Left colon (tissue), 2 donors: Measurements from ENCODE around the gene IPO13. TPM values are rescaled to one million over a fixed set of nuclear protein-coding genes. Genes with fewer than 3 reads are reported as not detected.

Source experiments
- ATAC-seq: fragments of 200-7000 bp; cut with Tn5 transposase; one replicate; pipeline ENCODE4 v1.9.1; 2020; ENCODE audit warnings: mild to moderate bottlenecking, moderate library complexity
- DNase-seq, 2 donors: peaks; one replicate each; pipeline ENCODE4 v3.0.0-alpha.2; 2020
- intact Hi-C, 2 donors: fragments of 100-400 bp; cut with DNase I in 1 of 2; cut with micrococcal nuclease in 1 of 2; formaldehyde crosslinking; loops; one replicate each; pipeline versions ENCODE4 v1.11.2 to v1.14.0; 2022; cut with DNase I, micrococcal nuclease
- total RNA-seq, 2 donors: library from RNA; stranded (reverse); fragmentation: NEBNext Ultra II Directional; extraction: Animal tissue kit (Norgen Biotek cat#: 25700); gene quantifications; one replicate each; pipeline ENCODE4 v1.2.1, GENCODE V29; 2021
- donor health status: DM: no; HTN: no; CAD: no.
- donor health status: DM: yes; HTN: yes; CAD: no.

IPO13 gene
- total RNA-seq, 2 donors from 2014 or later: 19.2 to 27.4 TPM

- ATAC-seq (no peak), DNase-seq (no peak)
- intact Hi-C loops: no loop called here
These were observed 21.7 kb downstream of the IPO13 start for GRCh38 chr1:43968348-43968948.

DNA sequence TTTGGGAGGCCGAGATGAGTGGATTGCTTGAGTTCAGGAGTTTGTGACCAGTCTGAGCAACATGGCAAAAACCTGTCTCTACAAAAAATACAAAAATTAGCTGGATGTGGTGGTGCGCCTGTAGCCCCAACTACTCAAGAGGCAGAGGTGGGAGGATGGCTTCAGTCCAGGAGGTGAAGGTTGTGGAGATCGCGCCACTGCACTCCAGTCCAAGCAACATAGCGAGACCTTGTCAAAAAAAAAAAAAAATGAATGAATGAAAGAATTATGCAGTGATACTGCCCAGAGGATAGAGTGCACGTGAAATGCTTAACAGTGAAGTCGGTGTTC, 22.6 kb downstream of the IPO13 start:
- no peak for DNase-seq
- intact Hi-C loops: no loop called here
- ATAC-seq: no peak

- DNase-seq: peak; percentile 96 to 98
- intact Hi-C loops: no loop called here
- ATAC-seq: peak; percentile 82
These were observed 23.2 kb downstream of the IPO13 start, which contains the start of gene DPH2 for GRCh38 chr1:43969746-43970466. Gene DPH2, plus strand, starts transcription at chr1:43970010. Its CDS starts 166 bp downstream, at chr1:43970176.

- DNase-seq: no peak
- intact Hi-C loops: no loop called here
- no peak for ATAC-seq
These were observed 23.8 kb downstream of the IPO13 start for GRCh38 chr1:43970502-43970901.

DNA sequence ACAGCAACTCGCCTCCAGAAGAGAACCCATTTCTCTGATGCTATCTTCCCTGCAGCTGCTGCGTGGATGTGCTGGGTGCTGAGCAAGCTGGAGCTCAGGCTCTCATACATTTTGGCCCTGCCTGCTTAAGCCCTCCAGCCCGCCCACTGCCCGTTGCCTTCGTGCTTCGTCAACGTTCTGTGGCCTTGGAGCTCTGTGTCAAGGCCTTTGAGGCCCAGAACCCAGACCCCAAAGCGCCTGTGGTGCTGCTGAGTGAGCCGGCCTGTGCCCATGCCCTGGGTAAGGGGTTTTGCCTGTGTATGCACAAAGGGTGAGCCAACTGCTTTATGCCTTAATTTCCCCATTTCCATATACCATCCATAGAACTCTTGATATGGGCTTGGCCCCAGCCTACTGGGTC, 24.2 kb downstream of the IPO13 start:
- ATAC-seq (no peak), DNase-seq (no peak)
- intact Hi-C loops: no loop called here

DNA sequence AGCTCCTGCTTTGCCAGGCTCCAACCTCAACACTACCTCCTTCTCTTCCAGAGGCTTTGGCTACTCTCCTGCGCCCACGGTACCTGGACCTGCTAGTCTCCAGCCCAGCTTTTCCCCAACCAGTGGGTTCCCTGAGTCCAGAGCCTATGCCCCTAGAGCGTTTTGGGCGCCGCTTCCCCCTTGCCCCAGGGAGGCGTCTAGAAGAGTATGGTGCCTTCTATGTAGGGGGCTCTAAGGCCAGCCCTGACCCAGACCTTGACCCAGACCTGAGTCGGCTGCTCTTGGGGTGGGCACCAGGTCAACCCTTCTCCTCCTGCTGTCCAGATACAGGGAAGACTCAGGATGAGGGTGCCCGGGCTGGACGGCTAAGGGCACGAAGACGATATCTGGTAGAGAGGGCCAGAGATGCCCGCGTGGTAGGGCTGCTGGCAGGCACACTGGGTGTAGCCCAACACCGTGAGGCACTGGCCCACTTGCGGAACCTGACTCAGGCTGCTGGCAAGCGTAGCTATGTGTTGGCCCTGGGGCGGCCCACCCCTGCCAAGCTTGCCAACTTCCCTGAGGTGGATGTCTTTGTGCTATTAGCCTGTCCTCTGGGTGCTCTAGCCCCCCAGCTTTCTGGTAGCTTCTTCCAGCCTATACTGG, 24.7 kb downstream of the IPO13 start:
- ATAC-seq (no peak), DNase-seq (no peak)
- intact Hi-C loops: no loop called here

GRCh38 chr1:43973981-43974442, 27.3 kb downstream of the IPO13 start:
- intact Hi-C loops: no loop called here
- ATAC-seq (peak; percentile 2), DNase-seq (no peak)

GRCh38 chr1:43974443-43975248, 27.9 kb downstream of the IPO13 start, which contains the start of gene ATP6V0B:
Gene ATP6V0B, plus strand, starts transcription at chr1:43974960. Its CDS starts 81 bp downstream, at chr1:43975041.
- DNase-seq (peak; percentile 96 to 99), ATAC-seq (peak; percentile 80)
- intact Hi-C loops: no loop called here

GRCh38 chr1:43975249-43975961, 28.7 kb downstream of the IPO13 start:
- DNase-seq (peak; percentile 79 to 80), ATAC-seq (peak; percentile 43)
- intact Hi-C loops: no loop called here

DNA sequence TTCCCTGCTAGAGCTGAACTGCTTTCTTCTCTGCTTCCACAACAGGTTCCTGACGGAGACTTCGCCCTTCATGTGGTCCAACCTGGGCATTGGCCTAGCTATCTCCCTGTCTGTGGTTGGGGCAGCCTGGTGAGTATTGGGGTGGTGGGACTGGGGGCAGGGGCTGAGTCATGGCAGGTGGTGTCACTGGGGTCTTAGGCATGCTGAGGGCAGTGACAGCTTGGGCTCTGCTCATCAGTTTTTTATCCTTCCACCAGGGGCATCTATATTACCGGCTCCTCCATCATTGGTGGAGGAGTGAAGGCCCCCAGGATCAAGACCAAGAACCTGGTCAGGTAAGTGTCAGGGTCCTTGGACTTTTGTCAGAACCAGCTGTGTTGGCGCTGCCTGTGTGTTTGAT, 29.3 kb downstream of the IPO13 start:
- no peak for ATAC-seq
- no peak for DNase-seq

GRCh38 chr1:43976890-43977289, 30.1 kb downstream of the IPO13 start:
- intact Hi-C loops: no loop called here
- ATAC-seq (no peak), DNase-seq (peak in 1 of 2 donors; percentile 2)

More for the DNA sequence above, 29.3 kb downstream of the IPO13 start:
- intact Hi-C loops: no loop called here

DNA sequence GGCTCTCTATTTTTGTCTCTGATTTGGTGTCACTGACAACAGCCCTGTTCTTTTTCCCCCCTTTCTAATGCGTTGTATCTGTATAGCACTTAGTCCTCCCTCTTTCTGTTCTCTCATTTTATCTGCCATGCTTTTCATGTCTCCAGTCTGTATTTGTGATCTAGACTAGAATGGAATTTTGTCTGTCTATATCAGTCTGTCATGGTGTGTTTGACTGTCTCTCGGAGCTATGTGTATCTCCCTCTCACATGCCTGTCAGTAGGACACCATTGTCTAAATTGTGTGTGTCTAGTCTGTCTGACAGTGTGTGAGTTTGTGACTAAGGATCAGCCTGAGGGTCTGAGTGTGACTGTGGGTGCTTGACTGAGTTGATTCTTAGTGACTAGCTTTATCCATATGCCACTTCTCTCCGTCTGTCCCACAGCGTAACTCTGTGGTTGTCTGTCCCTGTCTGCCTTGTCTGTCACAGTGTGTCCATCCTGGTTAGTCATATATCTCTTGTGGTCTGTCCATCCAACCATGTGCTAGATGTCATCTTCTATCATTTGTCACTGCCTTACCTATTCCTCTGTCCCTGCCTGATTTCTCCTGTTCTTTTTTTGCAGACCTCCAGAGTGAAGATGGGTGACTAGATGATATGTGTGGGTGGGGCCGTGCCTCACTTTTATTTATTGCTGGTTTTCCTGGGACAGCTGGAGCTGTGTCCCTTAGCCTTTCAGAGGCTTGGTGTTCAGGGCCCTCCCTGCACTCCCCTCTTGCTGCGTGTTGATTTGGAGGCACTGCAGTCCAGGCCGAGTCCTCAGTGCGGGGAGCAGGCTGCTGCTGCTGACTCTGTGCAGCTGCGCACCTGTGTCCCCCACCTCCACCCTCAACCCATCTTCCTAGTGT, 30.9 kb downstream of the IPO13 start:
- intact Hi-C loops: no loop called here
- ATAC-seq: no peak
- DNase-seq: peak in 1 of 2 donors; percentile 24

GRCh38 chr1:43978264-43978550, 31.5 kb downstream of the IPO13 start:
- no peak for DNase-seq
- intact Hi-C loops: no loop called here
- ATAC-seq: no peak

- intact Hi-C loops: no loop called here
- peak; percentile 50 to 65 for DNase-seq
- ATAC-seq: peak; percentile 13
These were observed 32.0 kb downstream of the IPO13 start, which contains the start of gene B4GALT2 for GRCh38 chr1:43978551-43979260. Gene B4GALT2, plus strand, starts transcription at chr1:43979210. Its CDS starts 1,951 bp downstream, at chr1:43981161.

- intact Hi-C loops: no loop called here
- ATAC-seq (no peak), DNase-seq (no peak)
These were observed 32.4 kb downstream of the IPO13 start for GRCh38 chr1:43979261-43979527.

GRCh38 chr1:43979528-43980254, 32.9 kb downstream of the IPO13 start:
- peak; percentile 76 to 83 for DNase-seq
- intact Hi-C loops: no loop called here
- peak; percentile 41 for ATAC-seq
